PC-9 (cell line): ENCODE measurements around the gene NFKBIA.

Experiments used
- CTCF ChIP-seq: fragments of 200-600 bp; sonication (generic); conservative IDR thresholded peaks from 2 replicates; pipeline ENCODE4 v1.6.1; 2017; ENCODE audit warnings: mixed run types, antibody characterized with exemption, mild to moderate bottlenecking, moderate library complexity
- EZH2 ChIP-seq: fragments of 200-600 bp; sonication (generic); IDR thresholded peaks from 2 replicates; pipeline ENCODE4 v1.8.0; 2017; ENCODE audit warnings: antibody characterized with exemption, low read depth

DNA sequence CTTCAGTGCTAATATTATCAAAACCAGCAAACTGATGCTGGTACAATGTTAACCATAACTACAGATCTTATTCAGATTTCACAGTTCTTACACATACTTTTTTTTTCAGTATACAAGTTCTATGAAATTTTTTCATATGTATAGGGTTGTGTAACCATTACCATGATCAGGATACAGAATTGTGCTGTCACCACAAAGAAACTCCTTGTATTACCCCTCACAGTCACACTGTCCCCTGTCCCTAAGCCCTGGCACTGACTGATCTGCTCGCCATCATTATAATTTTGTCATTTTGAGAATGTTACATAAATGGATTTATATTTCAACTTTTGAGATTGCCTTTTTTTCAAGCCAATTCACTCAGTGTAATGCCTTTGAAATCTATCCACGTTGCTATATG, 21.3 kb upstream of the NFKBIA start:
- TF ChIP-seq EZH2 (no peak), CTCF (no peak)
